Measurements from ENCODE around the gene TBCCD1.

- TF ChIP-seq, protein P1, sequence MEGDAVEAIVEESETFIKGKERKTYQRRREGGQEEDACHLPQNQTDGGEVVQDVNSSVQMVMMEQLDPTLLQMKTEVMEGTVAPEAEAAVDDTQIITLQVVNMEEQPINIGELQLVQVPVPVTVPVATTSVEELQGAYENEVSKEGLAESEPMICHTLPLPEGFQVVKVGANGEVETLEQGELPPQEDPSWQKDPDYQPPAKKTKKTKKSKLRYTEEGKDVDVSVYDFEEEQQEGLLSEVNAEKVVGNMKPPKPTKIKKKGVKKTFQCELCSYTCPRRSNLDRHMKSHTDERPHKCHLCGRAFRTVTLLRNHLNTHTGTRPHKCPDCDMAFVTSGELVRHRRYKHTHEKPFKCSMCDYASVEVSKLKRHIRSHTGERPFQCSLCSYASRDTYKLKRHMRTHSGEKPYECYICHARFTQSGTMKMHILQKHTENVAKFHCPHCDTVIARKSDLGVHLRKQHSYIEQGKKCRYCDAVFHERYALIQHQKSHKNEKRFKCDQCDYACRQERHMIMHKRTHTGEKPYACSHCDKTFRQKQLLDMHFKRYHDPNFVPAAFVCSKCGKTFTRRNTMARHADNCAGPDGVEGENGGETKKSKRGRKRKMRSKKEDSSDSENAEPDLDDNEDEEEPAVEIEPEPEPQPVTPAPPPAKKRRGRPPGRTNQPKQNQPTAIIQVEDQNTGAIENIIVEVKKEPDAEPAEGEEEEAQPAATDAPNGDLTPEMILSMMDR (IDR thresholded peaks at IDR 0.05), result no peak
- TF ChIP-seq POLR2AphosphoS5 (IDR thresholded peaks at IDR 0.05; ENCODE audit: low read depth, low read length), result no peak
Observed at GRCh38 chr3:186577521-186577920, 10.4 kb upstream of the TBCCD1 start.

All from Panc1 (cell line).